AG04449 (cell line): ENCODE results near the gene PLAGL1.

Experiments
- CTCF ChIA-PET: fragments of 350-600 bp; formaldehyde crosslinking; extraction: SDS; loops from one replicate; lab custom pipeline; 2021; ENCODE audit warnings: antibody characterized with exemption; lab: Yijun Ruan, JAX
- POLR2A ChIA-PET: fragments of 400-600, 350-600 bp; formaldehyde crosslinking; extraction: SDS; loops from one replicate; lab custom pipeline; 2020; ENCODE audit warnings: antibody characterized with exemption, inconsistent platforms; lab: Yijun Ruan, JAX
- DNase-seq: peaks from one replicate; pipeline ENCODE4 v3.0.0-alpha.2; 2010; ENCODE audit warnings: low read depth, low spot score
- H3K4me3 ChIP-seq: 2 replicates; pipeline ENCODE4 v1.5.1; 2011; ENCODE audit warnings: low read depth, mild to moderate bottlenecking, control low read depth, low read length
- TF ChIP-seq, protein P1 (sequence below): IDR thresholded peaks from one replicate; pipeline ENCODE4 v1.5.1; 2011; ENCODE audit warnings: mild to moderate bottlenecking, moderate library complexity, low read length, control low read depth, inconsistent platforms; ENCODE audit not compliant: insufficient read depth; ENCODE audit errors: missing control alignments

The PLAGL1 gene

GRCh38 chr6:144008846-144009245, 787 bp upstream of the PLAGL1 start:
- TF ChIP-seq, protein P1, sequence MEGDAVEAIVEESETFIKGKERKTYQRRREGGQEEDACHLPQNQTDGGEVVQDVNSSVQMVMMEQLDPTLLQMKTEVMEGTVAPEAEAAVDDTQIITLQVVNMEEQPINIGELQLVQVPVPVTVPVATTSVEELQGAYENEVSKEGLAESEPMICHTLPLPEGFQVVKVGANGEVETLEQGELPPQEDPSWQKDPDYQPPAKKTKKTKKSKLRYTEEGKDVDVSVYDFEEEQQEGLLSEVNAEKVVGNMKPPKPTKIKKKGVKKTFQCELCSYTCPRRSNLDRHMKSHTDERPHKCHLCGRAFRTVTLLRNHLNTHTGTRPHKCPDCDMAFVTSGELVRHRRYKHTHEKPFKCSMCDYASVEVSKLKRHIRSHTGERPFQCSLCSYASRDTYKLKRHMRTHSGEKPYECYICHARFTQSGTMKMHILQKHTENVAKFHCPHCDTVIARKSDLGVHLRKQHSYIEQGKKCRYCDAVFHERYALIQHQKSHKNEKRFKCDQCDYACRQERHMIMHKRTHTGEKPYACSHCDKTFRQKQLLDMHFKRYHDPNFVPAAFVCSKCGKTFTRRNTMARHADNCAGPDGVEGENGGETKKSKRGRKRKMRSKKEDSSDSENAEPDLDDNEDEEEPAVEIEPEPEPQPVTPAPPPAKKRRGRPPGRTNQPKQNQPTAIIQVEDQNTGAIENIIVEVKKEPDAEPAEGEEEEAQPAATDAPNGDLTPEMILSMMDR, result no peak
- CTCF ChIA-PET, result interaction anchor here (0.7 to 2.5 kb wide), 5 partner anchors 9 to 435 kb away, joined by 3 to 14 read pairs (median 4); no protein-coding TSS in a partner anchor
- no peak for DNase-seq
- POLR2A ChIA-PET, result interaction anchor here (0.6 to 1.3 kb wide), 5 partner anchors 9 to 472 kb away, joined by 3 to 5 read pairs (median 3); no protein-coding TSS in a partner anchor
- H3K4me3 ChIP-seq, result no peak overlapping the region

- ChIA-PET POLR2A (interaction anchor here (0.7 to 1.4 kb wide), 7 partner anchors 8 to 471 kb away, joined by 3 to 5 read pairs (median 3); partner anchors contain the start of gene LTV1), CTCF (interaction anchor here (1.2 to 2.5 kb wide), 2 partner anchors 432 to 434 kb away, joined by 4 to 14 read pairs; no protein-coding TSS in a partner anchor)
- H3K4me3 ChIP-seq, result peak overlapping the region; percentile 60
- no peak for DNase-seq
- TF ChIP-seq, protein P1, result no peak
Measured at GRCh38 chr6:144007478-144008119, 460 bp downstream of the PLAGL1 start.

- ChIA-PET POLR2A (interaction anchor here (0.7 to 1.4 kb wide), 2 partner anchors 90 to 164 kb away, joined by 3 read pairs; partner anchors contain the start of gene LTV1), CTCF (interaction anchor here (0.9 to 2.5 kb wide), 2 partner anchors 431 kb away, joined by 3 to 14 read pairs; no protein-coding TSS in a partner anchor)
- no peak for DNase-seq
- H3K4me3 ChIP-seq, result peak overlapping the region; percentile 60
- TF ChIP-seq, protein P1, result no peak
Measured at GRCh38 chr6:144006736-144007477, 1.2 kb downstream of the PLAGL1 start.

DNA sequence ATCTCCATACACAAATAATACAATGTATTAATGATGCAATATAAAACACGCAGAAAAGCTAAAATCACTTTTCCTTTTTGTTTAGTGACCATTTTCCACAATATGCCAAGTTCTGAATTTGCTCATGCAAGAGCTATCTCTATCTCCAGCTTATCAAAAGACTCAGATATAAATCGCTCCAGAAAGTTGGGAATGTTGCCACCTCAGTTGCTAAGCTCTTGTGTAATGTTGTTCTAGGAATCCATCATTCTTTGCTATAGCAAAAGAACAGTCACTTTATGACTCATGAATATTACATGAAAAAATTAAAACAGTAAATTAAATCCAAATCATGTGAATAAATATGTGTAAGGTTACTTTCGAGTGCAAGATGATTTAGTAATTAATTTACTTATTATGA, 8.7 kb downstream of the PLAGL1 start:
- CTCF ChIA-PET, result interaction anchor here (1.0 to 2.8 kb wide), 3 partner anchors 9 to 14 kb away, joined by 3 to 15 read pairs (median 3); no protein-coding TSS in a partner anchor
- TF ChIP-seq, protein P1, result no peak
- POLR2A ChIA-PET, result interaction anchor here (0.9 kb wide), 1 partner anchor 9 kb away, joined by 3 read pairs; the partner anchor contains the start of gene PLAGL1
- H3K4me3 ChIP-seq, result no peak overlapping the region
- no peak for DNase-seq

- ChIA-PET POLR2A (no interaction called here), CTCF (interaction anchor here (1.3 to 1.8 kb wide), 3 partner anchors 12 to 57 kb away, joined by 3 to 7 read pairs (median 4); no protein-coding TSS in a partner anchor)
- TF ChIP-seq, protein P1, result no peak
- no peak overlapping the region for H3K4me3 ChIP-seq
- no peak for DNase-seq
Measured at GRCh38 chr6:143998686-143999085, 9.4 kb downstream of the PLAGL1 start.
